Thyroid gland (tissue), 4 donors: Measurements from ENCODE around the gene NDUFS6. TPM values are rescaled to one million over a fixed set of nuclear protein-coding genes. Genes with fewer than 3 reads are reported as not detected.
"Not testable (repeated sequence)": the region's sequence is repeated elsewhere in the genome, so short reads cannot be mapped to it uniquely, and the experiment has no call there.

Source experiments
- DNase-seq, 2 donors: peaks; one replicate each; pipeline ENCODE4 v3.0.0-alpha.2; 2019
- H3K27ac ChIP-seq, 3 donors: fragments of 200-600 bp; sonication (generic); 1 replicate in 2 of 3; 2 replicates in 1 of 3; pipeline ENCODE4 v1.5.1; 2016 to 2019; ENCODE audit warnings: mild to moderate bottlenecking in 1 of 3, moderate library complexity in 1 of 3
- H3K27me3 ChIP-seq: fragments of 200-600 bp; sonication (generic); one replicate; pipeline ENCODE4 v1.5.1; 2019
- H3K36me3 ChIP-seq, 2 donors: fragments of 200-600 bp; sonication (generic); one replicate each; pipeline ENCODE4 v1.5.1; 2016 to 2019
- H3K4me1 ChIP-seq, 2 donors: fragments of 200-600 bp; sonication (generic); one replicate each; pipeline ENCODE4 v1.5.1; 2017 to 2019
- H3K4me3 ChIP-seq, 3 donors: fragments of 200-600 bp; sonication (generic); replicated peaks in 1 of 3; 1 replicate in 2 of 3; 2 replicates in 1 of 3; pipeline ENCODE4 v1.5.1; 2016; ENCODE audit warnings: mild to moderate bottlenecking in 1 of 3
- H3K9me3 ChIP-seq: fragments of 200-600 bp; sonication (generic); one replicate; pipeline ENCODE4 v1.5.1; 2017
- CTCF ChIP-seq, 6 experiments: fragments of 200-600 bp in 3 of 6; fragments of 450-650 bp in 3 of 6; sonication (generic) in 3 of 6; IDR thresholded peaks; one replicate each; pipeline ENCODE4 v1.5.1; 2016 to 2019; ENCODE audit warnings: antibody characterized with exemption in 6 of 6, mild to moderate bottlenecking in 2 of 6, inconsistent platforms in 1 of 6, moderate library complexity in 1 of 6
- POLR2A ChIP-seq, 2 donors: fragments of 450-650 bp; IDR thresholded peaks; one replicate each; pipeline ENCODE4 v1.6.1; 2017; ENCODE audit warnings: antibody characterized with exemption in 2 of 2, mild to moderate bottlenecking in 2 of 2, moderate library complexity in 1 of 2
- whole genome bisulfite sequencing, 2 donors: methylation state at CpG; one replicate each; pipeline ENCODE4 v1.1.5; 2017; 5-methylcytosine and 5-hydroxymethylcytosine counted together
- intact Hi-C: fragments of 100-400 bp; cut with DNase I; formaldehyde crosslinking; loops from one replicate; pipeline ENCODE4 v1.15.1; 2023
- total RNA-seq, 4 donors: library from RNA; depleted of rRNA; stranded (reverse); fragments of >200 nt; gene quantifications; one replicate each; pipeline ENCODE4 v1.2.3, GENCODE V29; 2016

Gene NDUFS6
- total RNA-seq, 4 donors from 2014 or later: 35.8 to 127 (median 54.4) TPM

GRCh38 chr5:1797855-1798254, 3.4 kb upstream of the NDUFS6 start:
- Histone ChIP-seq H3K9me3 (no peaks in the 10 kb centered on the region), H3K27me3 (no peaks in the 10 kb centered on the region), H3K27ac (no peak overlapping the region), H3K36me3 (peaks cover 9 to 16% of the 10 kb centered on the region in 2 donors), H3K4me3 (no peak overlapping the region), H3K4me1 (peaks cover 4 to 16% of the 10 kb centered on the region in 2 donors)
- intact Hi-C loops: loop anchor here (10.0 kb wide), 1 partner anchor 453 kb away; the partner anchor contains the start of gene CLPTM1L
- no peak for DNase-seq
- 96 to 97% methylated on average over 5 to 11 of the region's 11 CpGs for WGBS, 2 donors
- TF ChIP-seq POLR2A (IDR thresholded peaks at IDR 0.05) (no peak), CTCF (IDR thresholded peaks at IDR 0.05) (no peak)

- not testable (repeated sequence) for DNase-seq, H3K27me3 ChIP-seq, H3K9me3 ChIP-seq, H3K27ac ChIP-seq
- H3K4me3 ChIP-seq: peak overlapping the region in 1 of 3 donors; percentile 81
- intact Hi-C loops: loop anchor here (10.0 kb wide), 1 partner anchor 454 kb away; the partner anchor contains the start of gene CLPTM1L
- WGBS, 2 donors: 87 to 88% methylated on average over 16 of the region's 16 CpGs
- peaks cover 4 to 16% of the 10 kb centered on the region in 2 donors for H3K4me1 ChIP-seq
- peaks cover 12 to 20% of the 10 kb centered on the region in 2 donors for H3K36me3 ChIP-seq
These were observed 2.6 kb upstream of the NDUFS6 start for GRCh38 chr5:1798589-1798988.

- peak; percentile 7 to 15 for DNase-seq
- intact Hi-C loops: loop anchor here (10.0 kb wide), 1 partner anchor 454 kb away; the partner anchor contains the start of gene CLPTM1L
- H3K4me1 ChIP-seq: peaks cover 4 to 16% of the 10 kb centered on the region in 2 donors
- H3K27ac ChIP-seq: peak overlapping the region in 2 of 3 donors; percentile 79 to 86
- peaks cover 12 to 25% of the 10 kb centered on the region in 2 donors for H3K36me3 ChIP-seq
- WGBS, 2 donors: 4 to 6% methylated on average over 2 to 5 of the region's 35 CpGs
- H3K27me3 ChIP-seq: no peaks in the 10 kb centered on the region
- TF ChIP-seq POLR2A (IDR thresholded peaks at IDR 0.05) (no peak), CTCF (IDR thresholded peaks at IDR 0.05) (no peak)
- H3K9me3 ChIP-seq: no peaks in the 10 kb centered on the region
- peak overlapping the region; percentile 19 to 81 (median 75) for H3K4me3 ChIP-seq
These were observed 2.1 kb upstream of the NDUFS6 start for GRCh38 chr5:1799110-1799601.

GRCh38 chr5:1799602-1800471, 1.4 kb upstream of the NDUFS6 start, which contains the start of gene MRPL36:
Gene MRPL36, minus strand, starts transcription at chr5:1799837. Its CDS starts 902 bp downstream, at chr5:1798935.
- intact Hi-C loops: loop anchor here (10.0 kb wide), 1 partner anchor 455 kb away; the partner anchor contains the start of gene CLPTM1L
- Histone ChIP-seq H3K36me3 (peaks cover 15 to 31% of the 10 kb centered on the region in 2 donors), H3K27ac (peak within 1 kb of the TSS; percentile 79 to 94 (median 86)), H3K4me3 (peak within 1 kb of the TSS; percentile 19 to 81 (median 75)), H3K4me1 (peaks cover 4 to 16% of the 10 kb centered on the region in 2 donors), H3K27me3 (no peaks in the 10 kb centered on the region), H3K9me3 (no peaks in the 10 kb centered on the region)
- TF ChIP-seq CTCF (IDR thresholded peaks at IDR 0.05) (no peak), POLR2A (IDR thresholded peaks at IDR 0.05) (peak; percentile 38 to 94)
- DNase-seq: peak; percentile 94 to 96
- 1 to 2% methylated on average over 42 to 45 of the region's 68 CpGs for WGBS, 2 donors

- TF ChIP-seq POLR2A (IDR thresholded peaks at IDR 0.05) (no peak), CTCF (IDR thresholded peaks at IDR 0.05) (no peak)
- H3K4me1 ChIP-seq: peaks cover 4 to 16% of the 10 kb centered on the region in 2 donors
- peak overlapping the region; percentile 75 to 87 (median 81) for H3K4me3 ChIP-seq
- DNase-seq: no peak
- intact Hi-C loops: no loop called here
- no peaks in the 10 kb centered on the region for H3K27me3 ChIP-seq
- peak overlapping the region; percentile 79 to 94 (median 86) for H3K27ac ChIP-seq
- H3K9me3 ChIP-seq: no peaks in the 10 kb centered on the region
- H3K36me3 ChIP-seq: peaks cover 23 to 37% of the 10 kb centered on the region in 2 donors
- 1% methylated on average over 27 to 28 of the region's 28 CpGs for WGBS, 2 donors
These were observed 560 bp upstream of the NDUFS6 start for GRCh38 chr5:1800472-1801221.
